HS-5 (cell line): ENCODE results near the gene ZSCAN5B.
"Not testable (repeated sequence)": the region's sequence is repeated elsewhere in the genome, so short reads cannot be mapped to it uniquely, and the experiment has no call there.

Source experiments
- DNase-seq: peaks from one replicate; pipeline ENCODE4 v3.0.0-alpha.2; 2012; ENCODE audit warnings: low read depth

ZSCAN5B gene

GRCh38 chr19:56175861-56176307 lies 21.7 kb downstream of the ZSCAN5B start, which contains the start of gene GALP:
TSS of gene GALP (plus strand) at chr19:56176008. CDS start at chr19:56177109, 1,101 bp downstream.
- not testable (repeated sequence) for DNase-seq

GRCh38 chr19:56174550-56174949 lies 23.0 kb downstream of the ZSCAN5B start:
- DNase-seq = no peak

- no peak for DNase-seq
These were observed 23.5 kb downstream of the ZSCAN5B start for GRCh38 chr19:56174086-56174485.

GRCh38 chr19:56170261-56170660 lies 27.3 kb downstream of the ZSCAN5B start:
- DNase-seq = peak; percentile 49

GRCh38 chr19:56167064-56167578 lies 30.5 kb downstream of the ZSCAN5B start:
- DNase-seq = no peak

GRCh38 chr19:56163097-56163496 lies 34.5 kb downstream of the ZSCAN5B start:
- DNase-seq = no peak

- no peak for DNase-seq
These were observed 35.3 kb downstream of the ZSCAN5B start for GRCh38 chr19:56162258-56162657.

- DNase-seq = no peak
These were observed 36.0 kb downstream of the ZSCAN5B start for GRCh38 chr19:56161534-56161933.

- no peak for DNase-seq
These were observed 37.8 kb downstream of the ZSCAN5B start for GRCh38 chr19:56159622-56160271.

GRCh38 chr19:56159009-56159559 lies 38.5 kb downstream of the ZSCAN5B start:
- no peak for DNase-seq

- DNase-seq = no peak
These were observed 39.3 kb downstream of the ZSCAN5B start for GRCh38 chr19:56158170-56158757.

- DNase-seq = no peak
These were observed 40.8 kb downstream of the ZSCAN5B start for GRCh38 chr19:56156768-56157167.

- DNase-seq = no peak
These were observed 42.4 kb downstream of the ZSCAN5B start for GRCh38 chr19:56155124-56155687.

- no peak for DNase-seq
These were observed 44.1 kb downstream of the ZSCAN5B start for GRCh38 chr19:56153507-56153906.

- DNase-seq = no peak
These were observed 44.9 kb downstream of the ZSCAN5B start for GRCh38 chr19:56152644-56153043.

- no peak for DNase-seq
These were observed 47.2 kb downstream of the ZSCAN5B start for GRCh38 chr19:56150358-56150757.

GRCh38 chr19:56149656-56150038 lies 47.9 kb downstream of the ZSCAN5B start:
- no peak for DNase-seq

GRCh38 chr19:56148955-56149655 lies 48.5 kb downstream of the ZSCAN5B start:
- not testable (repeated sequence) for DNase-seq

- no peak for DNase-seq
These were observed 49.5 kb downstream of the ZSCAN5B start for GRCh38 chr19:56148096-56148495.

GRCh38 chr19:56147307-56147706 lies 50.3 kb downstream of the ZSCAN5B start:
- DNase-seq = no peak

GRCh38 chr19:56146904-56147303 lies 50.7 kb downstream of the ZSCAN5B start:
- DNase-seq = no peak

GRCh38 chr19:56145698-56146097 lies 51.9 kb downstream of the ZSCAN5B start:
- no peak for DNase-seq
